ENCODE measurements around the gene MAD1L1. TPM values are rescaled to one million over a fixed set of nuclear protein-coding genes. Genes with fewer than 3 reads are reported as not detected.

Gene MAD1L1
- total and polyA plus RNA-seq, 8 donors: 21.4 to 58.8 (median 22.5) TPM

GRCh38 chr7:1919539-1920265 lies 313.0 kb downstream of the MAD1L1 start:
- Histone ChIP-seq H3K36me3 (peaks cover 0 to 18% of the 10 kb centered on the region in 2 donors), H3K27ac (peak overlapping the region in 1 of 2 donors; percentile 28), H3K9me3 (no peaks in the 10 kb centered on the region), H3K4me3 (no peak overlapping the region), H3K4me1 (peaks cover 0 to 58% of the 10 kb centered on the region in 2 donors), H3K27me3 (no peaks in the 10 kb centered on the region)
- intact Hi-C loops (cut with DNase I): no loop called here
- ATAC-seq (peak; percentile 37), DNase-seq (peak in 3 of 4 donors; percentile 70 to 77 (median 74))
- no peak for TF ChIP-seq CTCF (IDR thresholded peaks at IDR 0.05)

GRCh38 chr7:1918881-1919525 lies 313.7 kb downstream of the MAD1L1 start:
- ATAC-seq (no peak), DNase-seq (peak in 1 of 4 donors; percentile 73)
- Histone ChIP-seq H3K9me3 (no peaks in the 10 kb centered on the region), H3K4me1 (peaks cover 0 to 58% of the 10 kb centered on the region in 2 donors), H3K27me3 (no peaks in the 10 kb centered on the region), H3K36me3 (peaks cover 0 to 18% of the 10 kb centered on the region in 2 donors), H3K4me3 (no peak overlapping the region), H3K27ac (no peak overlapping the region)
- intact Hi-C loops (cut with DNase I): no loop called here
- TF ChIP-seq CTCF (IDR thresholded peaks at IDR 0.05): no peak

- TF ChIP-seq CTCF (IDR thresholded peaks at IDR 0.05): no peak
- intact Hi-C loops (cut with DNase I): no loop called here
- DNase-seq: peak in 1 of 4 donors; percentile 75
- H3K36me3 ChIP-seq: peaks cover 0 to 14% of the 10 kb centered on the region in 2 donors
- ATAC-seq: no peak
- H3K27ac ChIP-seq: no peak overlapping the region
- H3K9me3 ChIP-seq: no peaks in the 10 kb centered on the region
- H3K4me3 ChIP-seq: no peak overlapping the region
- peaks cover 0 to 64% of the 10 kb centered on the region in 2 donors for H3K4me1 ChIP-seq
- no peaks in the 10 kb centered on the region for H3K27me3 ChIP-seq
These were observed 314.6 kb downstream of the MAD1L1 start for GRCh38 chr7:1918063-1918645.

GRCh38 chr7:1917221-1918062 lies 315.3 kb downstream of the MAD1L1 start:
- DNase-seq: peak in 2 of 4 donors; percentile 34 to 78

More at GRCh38 chr7:1917221-1918062, 315.3 kb downstream of the MAD1L1 start:
- Histone ChIP-seq H3K4me1 (peaks cover 0 to 59% of the 10 kb centered on the region in 2 donors), H3K36me3 (peaks cover 0 to 9% of the 10 kb centered on the region in 2 donors), H3K4me3 (no peak overlapping the region), H3K27me3 (no peaks in the 10 kb centered on the region), H3K27ac (no peak overlapping the region), H3K9me3 (no peaks in the 10 kb centered on the region)
- TF ChIP-seq CTCF (IDR thresholded peaks at IDR 0.05): no peak
- ATAC-seq: peak; percentile 33
- intact Hi-C loops (cut with DNase I): no loop called here

Measured in left lung (tissue), 10 donors.